H1 (cell line): Measurements from ENCODE around the gene PRELID1. TPM values are rescaled to one million over a fixed set of nuclear protein-coding genes. Genes with fewer than 3 reads are reported as not detected.

Experiments used
- CTCF ChIA-PET: fragments of 300-600 bp; sonication (Branson Sonifier 250); formaldehyde crosslinking; loops from one replicate; lab custom pipeline; 2021; ENCODE audit not compliant: partially characterized antibody; lab: Charles Lee
- POLR2A ChIA-PET: fragments of 300-600 bp; sonication (Branson Sonifier 250); formaldehyde crosslinking; loops from one replicate; lab custom pipeline; 2021; ENCODE audit warnings: inconsistent platforms; ENCODE audit not compliant: partially characterized antibody; lab: Charles Lee
- DNase-seq, 2 experiments: peaks; one replicate each; pipeline versions ENCODE4 v3.0.0 to v3.0.0-alpha.2; 2010 to 2022; ENCODE audit warnings: low spot score in 2 of 2, low read depth in 1 of 2, mixed read lengths in 1 of 2
- FAIRE-seq: peaks from 2 replicates; lab custom pipeline; 2011; peaks lifted over from hg19 to GRCh38; lab: Jason Lieb, UNC
- H2AFZ ChIP-seq: 2 replicates; pipeline ENCODE4 v1.8.1; 2012; ENCODE audit warnings: low read length, inconsistent platforms
- H2AK5ac ChIP-seq: 2 replicates; pipeline ENCODE4 v1.6.1; 2013; ENCODE audit warnings: low read depth, low read length
- H2BK120ac ChIP-seq: replicated peaks from 2 replicates; pipeline ENCODE3; 2013; ENCODE audit warnings: low read depth, low read length, inconsistent platforms
- H2BK12ac ChIP-seq: 2 replicates; pipeline ENCODE4 v1.6.1; 2013; ENCODE audit warnings: low read depth, low read length
- H2BK15ac ChIP-seq: 2 replicates; pipeline ENCODE4 v1.6.1; 2013; ENCODE audit warnings: low read length
- H2BK20ac ChIP-seq: 2 replicates; pipeline ENCODE4 v1.6.1; 2013; ENCODE audit warnings: low read length
- H2BK5ac ChIP-seq: 2 replicates; pipeline ENCODE4 v1.6.1; 2013; ENCODE audit warnings: low read depth, low read length
- H3K14ac ChIP-seq: 2 replicates; pipeline ENCODE4 v1.6.1; 2013; ENCODE audit warnings: inconsistent platforms; ENCODE audit not compliant: insufficient read length
- H3K18ac ChIP-seq: 2 replicates; pipeline ENCODE4 v1.6.1; 2013; ENCODE audit warnings: low read length; ENCODE audit errors: extremely low read depth
- H3K23ac ChIP-seq: 2 replicates; pipeline ENCODE4 v1.6.1; 2013; ENCODE audit warnings: inconsistent platforms; ENCODE audit not compliant: insufficient read length
- H3K23me2 ChIP-seq: 2 replicates; pipeline ENCODE4 v1.6.1; 2013; ENCODE audit warnings: low read depth, low read length
- H3K27ac ChIP-seq: 2 replicates; pipeline ENCODE4 v1.6.1; 2011; ENCODE audit warnings: low read depth, low read length, inconsistent platforms
- H3K27me3 ChIP-seq, 4 experiments: replicated peaks in 1 of 4; 1 replicate in 1 of 4; 2 replicates in 3 of 4; pipeline versions ENCODE4 v1.6.1 to v1.8.1; 2011 to 2013; ENCODE audit warnings: low read length in 3 of 4, mild to moderate bottlenecking in 3 of 4, inconsistent platforms in 2 of 4, mixed read lengths in 2 of 4, moderate library complexity in 1 of 4; ENCODE audit not compliant: control insufficient read depth in 3 of 4, insufficient read depth in 3 of 4; ENCODE audit errors: extremely low read depth in 1 of 4
- H3K36me3 ChIP-seq, 4 experiments: 2 replicates each; pipeline versions ENCODE4 v1.6.1 to v1.8.1; 2011 to 2013; ENCODE audit warnings: mild to moderate bottlenecking in 4 of 4, low read length in 3 of 4, moderate library complexity in 2 of 4, control low read depth in 1 of 4, inconsistent platforms in 1 of 4; ENCODE audit not compliant: insufficient read depth in 4 of 4, control insufficient read depth in 2 of 4
- H3K4ac ChIP-seq: replicated peaks from 2 replicates; pipeline ENCODE3; 2013; ENCODE audit warnings: low read length, low read depth, mixed read lengths, inconsistent platforms; ENCODE audit not compliant: insufficient read length
- H3K4me1 ChIP-seq, 4 experiments: replicated peaks in 1 of 4; 1 replicate in 1 of 4; 2 replicates in 3 of 4; pipeline versions ENCODE4 v1.6.1 to v1.8.1; 2011 to 2013; ENCODE audit warnings: low read length in 3 of 4, inconsistent platforms in 2 of 4, mixed read lengths in 1 of 4; ENCODE audit not compliant: insufficient read depth in 4 of 4, control insufficient read depth in 3 of 4
- H3K4me2 ChIP-seq, 2 experiments: 2 replicates each; pipeline versions ENCODE4 v1.6.1 to v1.8.1; 2011 to 2013; ENCODE audit warnings: low read depth in 2 of 2, low read length in 2 of 2, control low read depth in 1 of 2, inconsistent platforms in 1 of 2, mild to moderate bottlenecking in 1 of 2; ENCODE audit not compliant: insufficient read depth in 1 of 2
- H3K4me3 ChIP-seq, 4 experiments: fragments of 200-600, 300-600 bp in 1 of 4; sonication (generic), shearing (Covaris generic), sonication (Bioruptor Twin) in 1 of 4; 2 replicates each; pipeline versions ENCODE4 v1.5.1 to v1.8.1; 2011 to 2016; ENCODE audit warnings: low read length in 4 of 4, low read depth in 3 of 4, control low read depth in 2 of 4, inconsistent platforms in 2 of 4, mild to moderate bottlenecking in 2 of 4, mixed read lengths in 1 of 4, moderate library complexity in 1 of 4; ENCODE audit not compliant: insufficient read depth in 2 of 4; ENCODE audit errors: extremely low read depth in 1 of 4
- H3K56ac ChIP-seq: replicated peaks from 2 replicates; pipeline ENCODE3; 2013; ENCODE audit warnings: low read depth, mild to moderate bottlenecking, mixed read lengths, low read length, inconsistent platforms; ENCODE audit not compliant: insufficient read length
- H3K79me1 ChIP-seq: 2 replicates; pipeline ENCODE4 v1.6.1; 2013; ENCODE audit warnings: low read depth, low read length, control low read depth
- H3K79me2 ChIP-seq, 2 experiments: 2 replicates each; pipeline versions ENCODE4 v1.6.1 to v1.8.1; 2012 to 2013; ENCODE audit warnings: low read length in 2 of 2, mild to moderate bottlenecking in 2 of 2, inconsistent platforms in 1 of 2; ENCODE audit not compliant: insufficient read depth in 2 of 2, control insufficient read depth in 1 of 2
- H3K9ac ChIP-seq, 4 experiments: replicated peaks in 1 of 4; 1 replicate in 1 of 4; 2 replicates in 3 of 4; pipeline versions ENCODE4 v1.6.1 to v1.8.1; 2011 to 2013; ENCODE audit warnings: low read depth in 3 of 4, low read length in 3 of 4, control low read depth in 2 of 4, mild to moderate bottlenecking in 2 of 4, moderate library complexity in 2 of 4, inconsistent platforms in 1 of 4; ENCODE audit errors: extremely low read depth in 1 of 4
- H3K9me3 ChIP-seq, 2 experiments: 2 replicates each; pipeline versions ENCODE4 v1.6.1 to v1.8.1; 2012 to 2013; ENCODE audit warnings: mild to moderate bottlenecking in 2 of 2, moderate library complexity in 2 of 2, control low read depth in 1 of 2, inconsistent platforms in 1 of 2, low read depth in 1 of 2, low read length in 1 of 2, mixed read lengths in 1 of 2; ENCODE audit not compliant: insufficient read depth in 2 of 2
- H4K20me1 ChIP-seq, 2 experiments: replicated peaks in 1 of 2; 2 replicates each; pipeline versions ENCODE3 to v1.8.1; 2011 to 2013; ENCODE audit warnings: inconsistent platforms in 2 of 2, low read length in 2 of 2, mild to moderate bottlenecking in 1 of 2; ENCODE audit not compliant: insufficient read depth in 2 of 2, control insufficient read depth in 1 of 2
- H4K5ac ChIP-seq: 2 replicates; pipeline ENCODE4 v1.6.1; 2013; ENCODE audit warnings: low read length, low read depth, mixed read lengths, inconsistent platforms; ENCODE audit not compliant: insufficient read length
- H4K8ac ChIP-seq: 2 replicates; pipeline ENCODE4 v1.8.0; 2013; ENCODE audit warnings: mild to moderate bottlenecking, moderate library complexity, low read length, inconsistent platforms; ENCODE audit not compliant: insufficient read depth; ENCODE audit errors: extremely low read depth
- H4K91ac ChIP-seq: replicated peaks from 2 replicates; pipeline ENCODE3; 2013; ENCODE audit warnings: low read length, mixed read lengths, inconsistent platforms; ENCODE audit not compliant: insufficient read length
- BACH1 ChIP-seq: IDR thresholded peaks from 2 replicates; pipeline ENCODE4 v1.6.1; 2012; ENCODE audit warnings: low read length, improper control_type of control experiment
- BCL11A ChIP-seq, 2 experiments: IDR thresholded peaks; one replicate each; pipeline ENCODE4 v1.6.1; 2011; ENCODE audit warnings: low read depth in 2 of 2, low read length in 2 of 2, mild to moderate bottlenecking in 2 of 2
- BRCA1 ChIP-seq: IDR thresholded peaks from 2 replicates; pipeline ENCODE4 v1.6.1; 2012; ENCODE audit warnings: low read depth, low read length, improper control_type of control experiment
- E2F6 ChIP-seq: IDR thresholded peaks from 2 replicates; pipeline ENCODE4 v1.6.1; 2012; ENCODE audit warnings: inconsistent platforms
- HDAC6 ChIP-seq: IDR thresholded peaks from one replicate; pipeline ENCODE4 v1.7.1; 2012; ENCODE audit warnings: low read depth, mild to moderate bottlenecking, inconsistent platforms, low read length, moderate library complexity
- POLR2A ChIP-seq, 2 experiments: IDR thresholded peaks; 1 replicate in 1 of 2; 2 replicates in 1 of 2; pipeline ENCODE4 v1.6.1; 2011; ENCODE audit warnings: low read depth in 2 of 2, low read length in 2 of 2, mild to moderate bottlenecking in 2 of 2; ENCODE audit errors: control extremely low read depth in 1 of 2
- RBBP5 ChIP-seq: IDR thresholded peaks from 2 replicates; pipeline ENCODE4 v1.7.1; 2012; ENCODE audit warnings: low read depth, mild to moderate bottlenecking, inconsistent platforms, low read length, moderate library complexity, borderline replicate concordance
- SAP30 ChIP-seq: fragments of 300-600 bp; sonication (generic); IDR thresholded peaks from 2 replicates; pipeline ENCODE4 v1.7.1; 2012; ENCODE audit warnings: low read length, moderate library complexity, mild to moderate bottlenecking, inconsistent platforms; ENCODE audit not compliant: insufficient read depth, insufficient replicate concordance
- WGBS, 2 experiments: shearing (Covaris generic) in 1 of 2; methylation state at CpG; one replicate each; pipeline versions ENCODE4 v1.1.6 to v1.1.7; 2013 to 2015; ENCODE audit warnings: low lambda C conversion rate in 2 of 2, mixed read lengths in 2 of 2, inconsistent platforms in 1 of 2, low coverage in 1 of 2, missing lambda C conversion rate in 1 of 2; ENCODE audit not compliant: insufficient replicate concordance in 2 of 2, insufficient coverage in 1 of 2, insufficient read length in 1 of 2; ENCODE audit errors: extremely low coverage in 1 of 2, missing lambda C conversion rate in 1 of 2; 5-methylcytosine and 5-hydroxymethylcytosine counted together
- polyA plus RNA-seq, 7 experiments: library from polyadenylated mRNA; depleted of rRNA in 3 of 7; stranded (reverse) in 5 of 7; unstranded in 2 of 7; fragments of >200 nt in 5 of 7; fragments of 200-250 nt in 2 of 7; gene quantifications; 1 replicate in 5 of 7; 2 replicates in 1 of 7; 4 replicates in 1 of 7; pipeline versions ENCODE4 v1.2.1 to v1.2.3, GENCODE V29; 2011 to 2013; ENCODE audit warnings: missing spikeins in 2 of 7, mixed read lengths in 2 of 7
- total RNA-seq: library from RNA; stranded (reverse); fragmentation: NEBNext Ultra II Directional; extraction: Animal tissue kit (Norgen Biotek cat#: 25700); gene quantifications from 2 replicates; pipeline ENCODE4 v1.2.1, GENCODE V29; 2021

PRELID1 gene
- total and polyA plus RNA-seq, 2 of the 8 experiments (the other 6 are each of a cell fraction or from before 2014, with no cell fraction given), result 272 to 428 TPM

GRCh38 chr5:177346820-177347219 is 43.2 kb downstream of the PRELID1 start:
- no peak for DNase-seq
- Histone ChIP-seq H3K79me2 (peaks cover 15 to 73% of the 10 kb centered on the region in 2 experiments), H3K36me3 (peaks cover 0 to 10% (median 4%) of the 10 kb centered on the region in 4 experiments; a peak in 4 of 8 replicates), H3K23ac (no peak overlapping the region), H3K18ac (no peak overlapping the region), H2BK20ac (no peak overlapping the region), H2BK5ac (no peak overlapping the region), H4K20me1 (peaks cover 5 to 7% of the 10 kb centered on the region in 2 experiments), H3K4me2 (no peak overlapping the region), H2AK5ac (no peak overlapping the region), H4K91ac (no peak overlapping the region), H2AFZ (no peak overlapping the region), H3K9ac (no peak overlapping the region; a peak in 1 of 7 replicates), H4K5ac (no peak overlapping the region), H3K14ac (no peak overlapping the region), H2BK120ac (no peak overlapping the region), H3K23me2 (peaks cover 4% of the 10 kb centered on the region), H3K4me1 (peaks cover 0 to 13% (median 4%) of the 10 kb centered on the region in 4 experiments; a peak in 3 of 7 replicates), H4K8ac (no peak overlapping the region), H3K27me3 (no peaks in the 10 kb centered on the region), H3K27ac (no peak overlapping the region), H2BK12ac (no peak overlapping the region), H2BK15ac (no peak overlapping the region), H3K56ac (no peak overlapping the region), H3K4ac (no peak overlapping the region), H3K79me1 (peaks cover 18% of the 10 kb centered on the region), H3K9me3 (no peaks in the 10 kb centered on the region), H3K4me3 (no peak overlapping the region)
- no peak for FAIRE-seq
- 85% methylated on average over 4 of the region's 4 CpGs; no CpG with 5 or more reads in 1 of the 2 experiments for WGBS, 2 experiments
- CTCF ChIA-PET, result interaction anchor here (0.6 to 2.4 kb wide), 8 partner anchors 17 to 257 kb away, joined by 3 to 18 read pairs (median 4); no protein-coding TSS in a partner anchor
- POLR2A ChIA-PET, result interaction anchor here (1.4 to 1.9 kb wide), 2 partner anchors 10 to 108 kb away, joined by 3 to 5 read pairs; no protein-coding TSS in a partner anchor
- TF ChIP-seq BRCA1, result no peak
- no peak for TF ChIP-seq E2F6
- TF ChIP-seq SAP30, result no peak
- TF ChIP-seq HDAC6, result no peak
- no peak for TF ChIP-seq BACH1
- no peak for TF ChIP-seq POLR2A (IDR thresholded peaks at IDR 0.05; ENCODE audit: control extremely low read depth in 1 of 2, low read depth in 2 of 2, low read length in 2 of 2)
- TF ChIP-seq BCL11A (IDR thresholded peaks at IDR 0.05; ENCODE audit: low read depth in 2 of 2, low read length in 2 of 2), result no peak
- no peak for TF ChIP-seq RBBP5
